Activated naive CD8-positive, alpha-beta T cell (primary cell): Measurements from ENCODE around the gene EYS.
"Not testable (repeated sequence)": the region's sequence is repeated elsewhere in the genome, so short reads cannot be mapped to it uniquely, and the experiment has no call there.

ENCODE experiments used
- H3K27ac Mint-ChIP-seq: one replicate; pipeline ENCODE4 v1.8.0; 2021; ENCODE audit warnings: mixed read lengths
- H3K27me3 Mint-ChIP-seq: one replicate; pipeline ENCODE4 v1.8.0; 2021; ENCODE audit warnings: mixed read lengths
- H3K36me3 Mint-ChIP-seq: one replicate; pipeline ENCODE4 v1.8.0; 2021; ENCODE audit warnings: mixed read lengths
- H3K4me1 Mint-ChIP-seq: one replicate; pipeline ENCODE4 v1.8.0; 2021; ENCODE audit warnings: low read depth, mixed read lengths
- H3K4me3 Mint-ChIP-seq: one replicate; pipeline ENCODE4 v1.8.0; 2021; ENCODE audit warnings: mild to moderate bottlenecking, mixed read lengths
- H3K9me3 Mint-ChIP-seq: one replicate; pipeline ENCODE4 v1.8.0; 2021; ENCODE audit warnings: low read depth, mixed read lengths

EYS gene

GRCh38 chr6:64256483-64256882 is 1450.5 kb downstream of the EYS start:
- Mint-ChIP-seq H3K9me3 (no peaks in the 10 kb centered on the region), H3K4me1 (no peaks in the 10 kb centered on the region), H3K4me3 (no peak overlapping the region), H3K36me3 (no peaks in the 10 kb centered on the region), H3K27me3 (no peaks in the 10 kb centered on the region), H3K27ac (no peak overlapping the region)

- H3K9me3 Mint-ChIP-seq, result no peaks in the 10 kb centered on the region
- H3K4me1 Mint-ChIP-seq, result no peaks in the 10 kb centered on the region
- no peaks in the 10 kb centered on the region for H3K27me3 Mint-ChIP-seq
- no peak overlapping the region for H3K4me3 Mint-ChIP-seq
- H3K27ac Mint-ChIP-seq, result no peak overlapping the region
- no peaks in the 10 kb centered on the region for H3K36me3 Mint-ChIP-seq
These were observed 1452.0 kb downstream of the EYS start for GRCh38 chr6:64255000-64255399.

GRCh38 chr6:64254558-64254957 is 1452.5 kb downstream of the EYS start:
- H3K4me3 Mint-ChIP-seq, result no peak overlapping the region

DNA sequence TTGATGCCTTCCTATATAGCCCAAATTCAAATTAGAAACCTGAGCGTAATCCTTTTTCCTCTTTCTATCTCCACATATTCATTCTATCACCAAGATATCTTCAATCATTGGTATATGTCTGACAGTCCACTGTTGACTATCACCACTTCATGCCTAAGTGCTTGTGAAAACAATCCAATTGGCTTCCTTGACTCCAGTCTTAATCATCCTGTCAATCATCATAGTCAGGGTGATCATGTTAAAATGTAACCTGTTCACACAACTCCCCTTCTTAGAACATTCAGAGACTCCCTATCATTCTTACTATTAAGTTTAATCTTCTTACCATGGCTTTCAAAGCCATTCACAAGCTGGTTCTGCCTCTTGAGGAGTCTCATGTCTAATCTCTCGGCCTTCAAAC is 1454.8 kb downstream of the EYS start:
- no peaks in the 10 kb centered on the region for H3K4me1 Mint-ChIP-seq
- H3K36me3 Mint-ChIP-seq, result no peaks in the 10 kb centered on the region
- H3K9me3 Mint-ChIP-seq, result no peaks in the 10 kb centered on the region
- H3K27ac Mint-ChIP-seq, result no peak overlapping the region
- no peaks in the 10 kb centered on the region for H3K27me3 Mint-ChIP-seq
- H3K4me3 Mint-ChIP-seq, result no peak overlapping the region

More at GRCh38 chr6:64254558-64254957, 1452.5 kb downstream of the EYS start:
- H3K9me3 Mint-ChIP-seq, result no peaks in the 10 kb centered on the region
- H3K27ac Mint-ChIP-seq, result no peak overlapping the region
- no peaks in the 10 kb centered on the region for H3K36me3 Mint-ChIP-seq
- no peaks in the 10 kb centered on the region for H3K4me1 Mint-ChIP-seq
- H3K27me3 Mint-ChIP-seq, result no peaks in the 10 kb centered on the region

DNA sequence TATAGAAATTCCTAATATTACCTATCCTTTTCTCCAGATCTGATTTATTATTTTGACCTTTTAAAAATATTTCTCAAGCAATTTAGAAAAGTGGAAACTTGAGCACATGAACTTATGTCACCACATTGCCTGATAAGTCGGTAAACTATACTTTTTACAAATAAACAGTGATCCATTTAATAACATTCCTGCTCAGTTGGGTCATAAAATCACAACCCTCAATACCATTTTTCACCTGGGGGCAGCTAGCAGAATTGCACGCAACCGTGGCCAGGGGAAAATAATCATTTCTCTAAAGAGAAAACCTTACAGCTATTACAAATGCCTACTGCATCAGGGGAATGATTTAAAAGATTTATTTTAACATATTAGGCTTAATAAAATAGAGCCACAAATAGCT is 1456.9 kb downstream of the EYS start:
- H3K9me3 Mint-ChIP-seq, result no peaks in the 10 kb centered on the region
- H3K36me3 Mint-ChIP-seq, result no peaks in the 10 kb centered on the region
- no peaks in the 10 kb centered on the region for H3K4me1 Mint-ChIP-seq
- no peak overlapping the region for H3K4me3 Mint-ChIP-seq
- H3K27ac Mint-ChIP-seq, result no peak overlapping the region
- no peaks in the 10 kb centered on the region for H3K27me3 Mint-ChIP-seq

DNA sequence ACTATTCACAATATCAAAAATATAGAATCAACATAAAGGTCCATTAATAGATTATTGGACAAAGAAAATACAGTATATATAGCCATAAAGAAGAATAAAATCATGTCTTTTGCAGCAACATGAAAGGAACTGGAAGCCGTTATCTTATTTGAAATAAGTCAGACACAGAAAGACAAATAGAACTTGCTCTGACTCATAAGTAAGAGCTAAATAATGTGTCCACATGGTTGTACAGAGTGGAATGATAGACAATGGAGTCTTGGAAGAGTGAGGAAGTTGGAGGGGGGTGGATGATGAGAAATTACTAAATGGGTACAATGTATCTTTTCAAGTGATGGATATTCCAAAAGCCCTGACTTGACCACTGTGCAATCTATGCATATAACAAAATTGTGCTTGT is 1457.9 kb downstream of the EYS start:
- H3K4me1 Mint-ChIP-seq, result no peaks in the 10 kb centered on the region
- no peaks in the 10 kb centered on the region for H3K27me3 Mint-ChIP-seq
- H3K36me3 Mint-ChIP-seq, result no peaks in the 10 kb centered on the region
- H3K4me3 Mint-ChIP-seq, result no peak overlapping the region
- no peak overlapping the region for H3K27ac Mint-ChIP-seq
- H3K9me3 Mint-ChIP-seq, result no peaks in the 10 kb centered on the region

- Mint-ChIP-seq H3K27me3 (no peaks in the 10 kb centered on the region), H3K36me3 (no peaks in the 10 kb centered on the region), H3K9me3 (peaks cover 6% of the 10 kb centered on the region), H3K27ac (no peak overlapping the region), H3K4me3 (no peak overlapping the region), H3K4me1 (no peaks in the 10 kb centered on the region)
These were observed 1463.4 kb downstream of the EYS start for GRCh38 chr6:64243618-64244017.

DNA sequence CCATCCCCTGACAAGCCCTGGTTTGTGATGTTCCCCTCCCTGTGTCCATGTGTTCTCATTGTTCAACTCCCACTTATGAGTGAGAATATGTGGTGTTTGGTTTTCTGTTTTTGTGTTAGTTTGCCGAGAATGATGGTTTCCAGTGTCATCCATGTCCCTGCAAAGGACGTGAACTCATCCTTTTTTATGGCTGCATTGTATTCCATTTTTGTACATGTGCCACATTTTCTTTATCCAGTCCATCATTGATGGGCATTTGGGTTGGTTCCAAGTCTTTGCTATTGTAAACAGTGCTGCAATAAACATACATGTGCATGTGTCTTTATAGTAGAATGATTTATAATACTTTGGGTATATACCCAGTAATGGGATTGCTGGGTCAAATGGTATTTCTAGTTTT is 1468.1 kb downstream of the EYS start:
- H3K27me3 Mint-ChIP-seq, result not testable (repeated sequence)

DNA sequence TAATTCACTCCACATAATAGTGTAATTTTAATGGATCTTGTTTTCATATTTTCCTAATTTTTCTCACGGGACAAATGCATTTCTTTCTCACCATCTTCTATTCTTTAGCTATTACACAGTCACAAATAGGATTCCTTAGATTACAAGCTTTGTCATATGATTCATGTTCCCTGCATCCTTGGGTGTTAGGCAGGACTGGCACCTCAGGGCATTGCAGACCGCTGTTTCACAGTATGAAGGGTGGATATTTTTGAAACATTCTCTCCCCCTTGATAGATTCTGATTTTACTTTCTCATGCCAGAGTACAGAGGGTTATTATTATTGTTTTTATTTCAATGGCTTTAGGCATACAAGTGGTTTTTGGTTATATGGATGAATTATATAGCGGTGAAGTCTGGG is 1469.0 kb downstream of the EYS start:
- Mint-ChIP-seq H3K27me3 (no peaks in the 10 kb centered on the region), H3K4me1 (no peaks in the 10 kb centered on the region), H3K4me3 (no peak overlapping the region), H3K36me3 (no peaks in the 10 kb centered on the region), H3K27ac (no peak overlapping the region), H3K9me3 (peaks cover 7% of the 10 kb centered on the region)

More for the DNA sequence above, 1468.1 kb downstream of the EYS start:
- H3K4me1 Mint-ChIP-seq, H3K4me3 Mint-ChIP-seq, H3K36me3 Mint-ChIP-seq, H3K27ac Mint-ChIP-seq: not testable (repeated sequence)
- peaks cover 11% of the 10 kb centered on the region for H3K9me3 Mint-ChIP-seq

GRCh38 chr6:64233746-64234145 is 1473.3 kb downstream of the EYS start:
- Mint-ChIP-seq H3K9me3 (peaks cover 5% of the 10 kb centered on the region), H3K27ac (no peak overlapping the region), H3K4me1 (no peaks in the 10 kb centered on the region), H3K36me3 (no peaks in the 10 kb centered on the region), H3K27me3 (no peaks in the 10 kb centered on the region), H3K4me3 (no peak overlapping the region)

DNA sequence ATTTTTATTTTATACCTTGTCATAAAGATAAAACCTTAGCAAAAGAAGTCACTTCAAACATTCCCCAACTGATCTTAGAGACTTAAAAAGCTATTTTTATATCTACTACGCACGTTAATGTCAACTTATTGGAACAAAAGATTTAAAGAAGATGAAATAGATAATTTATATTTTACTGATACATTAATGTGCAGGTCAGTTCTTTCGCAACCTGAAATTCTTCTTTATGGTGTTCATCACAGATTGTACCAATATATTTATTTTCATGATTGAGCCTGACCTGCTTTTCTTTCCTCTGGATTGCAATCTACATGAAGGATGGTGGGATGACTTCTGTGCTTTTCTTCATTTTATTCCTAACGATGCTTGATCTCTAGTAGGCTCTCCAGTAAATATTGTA is 1475.1 kb downstream of the EYS start:
- Mint-ChIP-seq H3K9me3 (peaks cover under 1% of the 10 kb centered on the region), H3K4me1 (no peaks in the 10 kb centered on the region), H3K36me3 (no peaks in the 10 kb centered on the region), H3K27ac (no peak overlapping the region), H3K27me3 (no peaks in the 10 kb centered on the region), H3K4me3 (no peak overlapping the region)

DNA sequence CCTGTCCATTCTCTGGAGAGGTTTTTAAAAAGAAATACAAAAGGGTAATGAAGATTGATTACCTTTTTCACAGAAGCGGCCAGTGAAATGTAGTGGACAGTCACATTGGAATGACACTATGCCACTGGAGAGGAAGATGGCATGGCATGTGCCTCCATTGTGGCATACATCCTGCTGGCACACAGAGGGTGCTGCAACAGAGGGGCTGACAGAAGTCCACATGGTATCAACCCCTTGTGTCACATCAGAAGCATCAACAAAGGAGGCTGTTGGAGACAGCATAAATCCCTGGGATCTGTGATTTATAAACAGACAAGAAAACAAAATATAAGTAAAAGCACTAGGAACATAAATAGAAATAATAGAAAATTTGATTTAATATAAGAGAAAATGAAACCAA is 1476.5 kb downstream of the EYS start:
- Mint-ChIP-seq H3K4me1 (no peaks in the 10 kb centered on the region), H3K4me3 (no peak overlapping the region), H3K36me3 (no peaks in the 10 kb centered on the region), H3K27me3 (no peaks in the 10 kb centered on the region), H3K27ac (no peak overlapping the region), H3K9me3 (no peaks in the 10 kb centered on the region)

GRCh38 chr6:64227863-64228262 is 1479.2 kb downstream of the EYS start:
- no peaks in the 10 kb centered on the region for H3K9me3 Mint-ChIP-seq
- no peak overlapping the region for H3K4me3 Mint-ChIP-seq
- no peaks in the 10 kb centered on the region for H3K27me3 Mint-ChIP-seq
- H3K4me1 Mint-ChIP-seq, result no peaks in the 10 kb centered on the region
- no peak overlapping the region for H3K27ac Mint-ChIP-seq
- H3K36me3 Mint-ChIP-seq, result no peaks in the 10 kb centered on the region

- Mint-ChIP-seq H3K4me1 (no peaks in the 10 kb centered on the region), H3K27ac (no peak overlapping the region), H3K4me3 (no peak overlapping the region)
These were observed 1481.5 kb downstream of the EYS start for GRCh38 chr6:64225503-64225902.

DNA sequence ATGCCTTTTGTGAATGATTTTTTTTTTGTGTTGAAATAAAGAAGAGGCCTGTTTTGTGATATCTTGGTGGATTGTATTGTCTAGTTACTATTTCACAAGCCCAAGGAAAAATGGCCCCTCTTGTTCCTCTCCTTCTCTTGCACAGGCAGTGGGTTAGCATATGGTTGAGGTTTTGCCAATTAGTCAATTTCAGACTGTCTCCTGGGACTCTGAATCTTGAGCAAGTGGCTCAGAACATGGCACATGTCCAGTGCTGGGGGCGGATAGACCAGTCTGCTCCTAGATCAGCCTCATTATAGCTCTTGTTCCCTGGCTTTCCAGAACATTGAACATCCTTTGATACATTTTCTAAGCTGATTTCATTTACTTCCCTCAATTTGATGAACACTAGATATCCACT is 1482.2 kb downstream of the EYS start:
- H3K36me3 Mint-ChIP-seq, result no peaks in the 10 kb centered on the region
- H3K27me3 Mint-ChIP-seq, result no peaks in the 10 kb centered on the region
- no peak overlapping the region for H3K27ac Mint-ChIP-seq
- peaks cover 4% of the 10 kb centered on the region for H3K9me3 Mint-ChIP-seq
- H3K4me3 Mint-ChIP-seq, result no peak overlapping the region
- H3K4me1 Mint-ChIP-seq, result no peaks in the 10 kb centered on the region

More at GRCh38 chr6:64225503-64225902, 1481.5 kb downstream of the EYS start:
- Mint-ChIP-seq H3K9me3 (peaks cover under 1% of the 10 kb centered on the region), H3K27me3 (no peaks in the 10 kb centered on the region), H3K36me3 (no peaks in the 10 kb centered on the region)

DNA sequence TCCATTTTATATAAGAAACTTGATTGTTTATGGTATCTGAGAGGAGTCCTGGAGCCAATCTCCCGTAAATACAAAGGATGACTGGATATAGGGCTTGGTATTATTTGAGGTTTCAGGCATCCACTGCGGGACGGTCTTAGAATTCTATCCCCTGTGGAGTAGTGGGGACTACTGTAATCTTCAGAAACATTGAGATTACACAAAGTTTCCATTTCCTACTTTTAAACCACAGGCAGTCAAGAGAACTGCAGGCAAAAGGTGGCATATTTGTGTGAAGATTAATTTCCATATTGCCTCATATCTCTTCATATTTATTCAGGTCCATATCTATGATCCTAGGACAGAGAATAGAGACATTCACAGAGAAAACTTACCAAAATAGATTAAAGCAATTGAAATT is 1485.2 kb downstream of the EYS start:
- no peaks in the 10 kb centered on the region for H3K36me3 Mint-ChIP-seq
- H3K4me3 Mint-ChIP-seq, result no peak overlapping the region
- peaks cover 8% of the 10 kb centered on the region for H3K9me3 Mint-ChIP-seq
- no peak overlapping the region for H3K27ac Mint-ChIP-seq
- H3K27me3 Mint-ChIP-seq, result no peaks in the 10 kb centered on the region
- H3K4me1 Mint-ChIP-seq, result no peaks in the 10 kb centered on the region

- Mint-ChIP-seq H3K4me1 (no peaks in the 10 kb centered on the region), H3K4me3 (no peak overlapping the region), H3K27ac (no peak overlapping the region), H3K36me3 (no peaks in the 10 kb centered on the region), H3K9me3 (peaks cover 9% of the 10 kb centered on the region), H3K27me3 (no peaks in the 10 kb centered on the region)
These were observed 1486.2 kb downstream of the EYS start for GRCh38 chr6:64220801-64221200.
